ENCODE results near the gene AKT2.

GRCh38 chr19:40256512-40256911 is 28.6 kb downstream of the AKT2 start:
- TF ChIP-seq CTCF (IDR thresholded peaks at IDR 0.05) (no peak), POLR2A (IDR thresholded peaks at IDR 0.05) (no peak)

All from adrenal gland (tissue), 5 donors.